ENCODE data around the gene MATR3.

DNA sequence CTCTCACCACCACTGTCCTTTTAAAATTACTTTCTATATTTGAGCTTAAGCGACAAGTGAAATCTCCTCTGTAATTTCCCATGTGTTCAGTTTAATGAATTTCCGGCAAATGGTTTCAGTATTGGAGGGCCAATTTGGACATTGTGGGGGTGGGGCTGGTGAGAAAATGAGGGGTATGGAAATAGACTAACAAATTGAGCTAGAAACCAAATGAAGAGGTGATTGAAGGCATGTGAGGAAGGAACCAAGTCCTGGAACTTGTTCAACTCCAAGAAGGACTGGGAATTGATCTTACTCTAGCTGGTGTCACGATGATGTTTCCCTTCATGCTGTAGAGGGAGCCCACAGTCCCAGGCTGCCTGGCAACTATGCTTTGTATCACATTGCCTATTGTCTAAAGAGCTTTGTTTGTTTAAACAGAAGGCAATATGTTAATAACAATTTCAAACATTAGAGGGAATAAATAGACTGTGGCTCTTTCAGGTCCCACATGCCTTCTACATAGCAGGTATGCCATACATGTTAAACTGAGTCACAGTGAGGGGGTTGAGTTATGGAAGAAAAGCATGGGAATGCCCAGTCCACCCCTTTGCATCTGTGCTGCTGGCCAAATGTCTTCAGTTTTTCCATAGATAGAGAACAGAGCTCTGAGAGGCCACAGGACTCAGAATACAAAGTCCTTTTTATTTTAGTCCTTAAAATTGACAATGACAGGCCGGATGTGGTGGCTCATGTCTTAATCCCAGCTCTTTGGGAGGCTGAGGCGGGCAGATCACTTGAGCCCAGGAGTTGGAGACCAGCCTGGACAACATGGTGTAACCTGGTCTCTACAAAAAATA, 25.0 kb upstream of the MATR3 start:
- TF ChIP-seq, protein P1, sequence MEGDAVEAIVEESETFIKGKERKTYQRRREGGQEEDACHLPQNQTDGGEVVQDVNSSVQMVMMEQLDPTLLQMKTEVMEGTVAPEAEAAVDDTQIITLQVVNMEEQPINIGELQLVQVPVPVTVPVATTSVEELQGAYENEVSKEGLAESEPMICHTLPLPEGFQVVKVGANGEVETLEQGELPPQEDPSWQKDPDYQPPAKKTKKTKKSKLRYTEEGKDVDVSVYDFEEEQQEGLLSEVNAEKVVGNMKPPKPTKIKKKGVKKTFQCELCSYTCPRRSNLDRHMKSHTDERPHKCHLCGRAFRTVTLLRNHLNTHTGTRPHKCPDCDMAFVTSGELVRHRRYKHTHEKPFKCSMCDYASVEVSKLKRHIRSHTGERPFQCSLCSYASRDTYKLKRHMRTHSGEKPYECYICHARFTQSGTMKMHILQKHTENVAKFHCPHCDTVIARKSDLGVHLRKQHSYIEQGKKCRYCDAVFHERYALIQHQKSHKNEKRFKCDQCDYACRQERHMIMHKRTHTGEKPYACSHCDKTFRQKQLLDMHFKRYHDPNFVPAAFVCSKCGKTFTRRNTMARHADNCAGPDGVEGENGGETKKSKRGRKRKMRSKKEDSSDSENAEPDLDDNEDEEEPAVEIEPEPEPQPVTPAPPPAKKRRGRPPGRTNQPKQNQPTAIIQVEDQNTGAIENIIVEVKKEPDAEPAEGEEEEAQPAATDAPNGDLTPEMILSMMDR (IDR thresholded peaks at IDR 0.05; ENCODE audit: insufficient read depth, low read length, poor library complexity, severe bottlenecking) = no peak
- TF ChIP-seq EZH2phosphoT487 (conservative IDR thresholded peaks at IDR 0.05; ENCODE audit: low read length) = no peak
